SK-N-SH treated with all-trans-retinoic acid at 6 μM for 48 hours (cell line): ENCODE data around the gene PEMT.

ENCODE experiments used
- ESRRG ChIP-seq: fragments of 250-450 bp; sonication (Bioruptor Pico); IDR thresholded peaks from 2 replicates; pipeline ENCODE4 v1.6.1; 2021; ENCODE audit warnings: mild to moderate bottlenecking
- OSR1 ChIP-seq: fragments of 250-450 bp; sonication (Bioruptor Pico); IDR thresholded peaks from 2 replicates; pipeline ENCODE4 v1.8.0; 2022; ENCODE audit warnings: moderate library complexity, mild to moderate bottlenecking, inconsistent platforms
- TCF4 ChIP-seq: fragments of 250-450 bp; sonication (Bioruptor Pico); IDR thresholded peaks from 2 replicates; pipeline ENCODE4 v1.8.0; 2021; ENCODE audit warnings: mild to moderate bottlenecking, moderate library complexity, borderline replicate concordance
- TOX ChIP-seq: fragments of 250-450 bp; sonication (Bioruptor Pico); IDR thresholded peaks from 2 replicates; pipeline ENCODE4 v1.8.0; 2021; ENCODE audit warnings: mild to moderate bottlenecking, moderate library complexity, borderline replicate concordance
- ZC3H10 ChIP-seq: fragments of 250-450 bp; sonication (Bioruptor Pico); IDR thresholded peaks from 2 replicates; pipeline ENCODE4 v1.5.1; 2021; ENCODE audit warnings: mild to moderate bottlenecking, moderate library complexity
- ZFP3 ChIP-seq: fragments of 250-450 bp; sonication (Bioruptor Pico); IDR thresholded peaks from 2 replicates; pipeline ENCODE4 v1.5.0; 2020; ENCODE audit warnings: mild to moderate bottlenecking, moderate library complexity
- ZNF565 ChIP-seq: fragments of 450-650 bp; formaldehyde crosslinking; conservative IDR thresholded peaks from 2 replicates; pipeline ENCODE4 v1.5.0; 2020; ENCODE audit warnings: low read depth, mild to moderate bottlenecking, moderate library complexity
- ZNF8 ChIP-seq: fragments of 450-650 bp; formaldehyde crosslinking; IDR thresholded peaks from 2 replicates; pipeline ENCODE4 v1.5.0; 2020; ENCODE audit warnings: mild to moderate bottlenecking, moderate library complexity

GRCh38 chr17:17498606-17499301 is 92.8 kb downstream of the PEMT start:
- no peak for TF ChIP-seq ZC3H10 (CRISPR knock-in tag)
- TF ChIP-seq ZNF565 (CRISPR knock-in tag): no peak
- no peak for TF ChIP-seq TCF4 (CRISPR knock-in tag)
- TF ChIP-seq TOX: no peak
- TF ChIP-seq ZNF8 (CRISPR knock-in tag): no peak
- TF ChIP-seq ESRRG (CRISPR knock-in tag): no peak
- no peak for TF ChIP-seq ZFP3 (CRISPR knock-in tag)
- TF ChIP-seq OSR1 (CRISPR knock-in tag): no peak
